ENCODE results near the gene GAL3ST1.
"Not testable (repeated sequence)": the region's sequence is repeated elsewhere in the genome, so short reads cannot be mapped to it uniquely, and the experiment has no call there.

The GAL3ST1 gene

DNA sequence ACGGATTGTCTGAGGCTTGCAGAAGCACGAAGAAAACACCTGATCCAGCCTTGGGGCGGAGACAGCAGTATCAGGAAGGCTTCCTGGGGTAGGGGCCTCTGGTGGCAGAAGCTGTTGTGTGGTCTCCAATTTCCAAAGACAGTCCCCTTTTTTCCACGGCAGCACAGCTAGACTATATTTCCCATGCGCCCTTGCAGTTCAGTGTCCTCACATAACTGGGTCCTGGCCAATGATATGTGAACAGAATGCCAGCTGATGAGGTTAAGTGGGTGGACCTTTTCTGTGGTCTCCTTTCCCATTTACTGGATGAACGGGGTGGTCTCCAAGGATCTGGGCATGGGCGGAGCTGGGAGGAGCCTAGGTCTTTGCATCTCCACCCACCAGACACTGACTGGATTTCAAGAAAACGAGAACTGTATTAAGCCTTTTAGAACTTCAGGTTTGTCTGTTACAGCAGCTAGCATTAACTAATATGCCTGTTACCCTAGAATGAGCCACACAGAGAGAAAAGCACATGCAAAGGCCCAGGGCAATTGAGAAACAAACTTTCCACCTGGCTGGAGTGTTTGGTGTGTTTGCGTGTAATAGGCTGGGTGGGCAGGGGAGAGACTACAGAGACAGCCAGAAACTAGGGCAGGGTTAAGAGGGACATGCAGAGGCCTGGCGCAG lies 6.2 kb downstream of the GAL3ST1 start:
- TF ChIP-seq, protein P1, sequence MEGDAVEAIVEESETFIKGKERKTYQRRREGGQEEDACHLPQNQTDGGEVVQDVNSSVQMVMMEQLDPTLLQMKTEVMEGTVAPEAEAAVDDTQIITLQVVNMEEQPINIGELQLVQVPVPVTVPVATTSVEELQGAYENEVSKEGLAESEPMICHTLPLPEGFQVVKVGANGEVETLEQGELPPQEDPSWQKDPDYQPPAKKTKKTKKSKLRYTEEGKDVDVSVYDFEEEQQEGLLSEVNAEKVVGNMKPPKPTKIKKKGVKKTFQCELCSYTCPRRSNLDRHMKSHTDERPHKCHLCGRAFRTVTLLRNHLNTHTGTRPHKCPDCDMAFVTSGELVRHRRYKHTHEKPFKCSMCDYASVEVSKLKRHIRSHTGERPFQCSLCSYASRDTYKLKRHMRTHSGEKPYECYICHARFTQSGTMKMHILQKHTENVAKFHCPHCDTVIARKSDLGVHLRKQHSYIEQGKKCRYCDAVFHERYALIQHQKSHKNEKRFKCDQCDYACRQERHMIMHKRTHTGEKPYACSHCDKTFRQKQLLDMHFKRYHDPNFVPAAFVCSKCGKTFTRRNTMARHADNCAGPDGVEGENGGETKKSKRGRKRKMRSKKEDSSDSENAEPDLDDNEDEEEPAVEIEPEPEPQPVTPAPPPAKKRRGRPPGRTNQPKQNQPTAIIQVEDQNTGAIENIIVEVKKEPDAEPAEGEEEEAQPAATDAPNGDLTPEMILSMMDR (IDR thresholded peaks at IDR 0.05; ENCODE audit: low read depth, low read length): no peak
- no peak for DNase-seq (ENCODE audit: low read depth, low spot score)

DNA sequence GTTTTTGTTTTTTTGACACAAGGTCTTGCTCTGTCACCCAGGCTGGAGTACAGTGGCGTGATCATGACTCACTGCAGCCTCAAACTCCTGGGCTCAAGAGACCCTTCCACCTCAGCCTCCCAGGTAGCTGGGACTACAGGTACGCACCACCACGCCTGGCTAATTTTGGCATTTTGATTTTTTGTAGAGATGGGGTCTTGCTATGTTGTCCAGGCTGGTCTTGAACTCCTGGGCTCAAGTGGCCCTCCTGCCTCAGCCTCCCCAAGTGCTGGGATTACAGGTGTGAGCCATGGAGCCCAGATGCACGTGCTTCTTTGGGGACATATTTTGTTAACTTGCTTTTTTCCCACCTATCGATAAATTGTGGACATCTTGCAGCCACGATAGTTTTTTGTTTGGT lies 7.2 kb downstream of the GAL3ST1 start:
- DNase-seq (ENCODE audit: low read depth, low spot score); in situ Hi-C loops (cut with HindIII; ENCODE audit: low sequenced_read_pairs); H3K4me3 ChIP-seq (ENCODE audit: low read depth, low read length): not testable (repeated sequence)

More for the DNA sequence above, 6.2 kb downstream of the GAL3ST1 start:
- H3K4me3 ChIP-seq (ENCODE audit: low read depth, low read length): no peak overlapping the region
- in situ Hi-C loops (cut with HindIII; ENCODE audit: low sequenced_read_pairs): no loop called here

DNA sequence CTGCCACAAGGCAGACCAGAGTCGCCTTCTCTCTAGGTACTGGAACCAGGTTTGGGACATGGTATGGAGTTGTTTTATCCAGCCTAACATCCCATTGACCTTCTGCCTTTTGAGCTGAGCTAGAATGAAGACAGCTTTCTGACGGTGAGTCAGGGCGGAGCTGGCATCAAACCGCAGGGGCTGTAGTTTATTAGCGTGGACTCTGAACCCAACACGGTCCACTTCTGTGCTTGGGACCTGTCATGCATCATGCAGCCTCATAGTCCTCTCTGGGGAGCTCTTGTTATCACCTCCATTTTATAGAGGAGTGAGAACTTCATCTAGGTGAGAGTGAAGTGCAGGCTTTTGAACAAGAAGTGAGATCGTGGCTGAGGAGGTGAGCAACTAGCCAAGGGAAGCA lies 8.3 kb downstream of the GAL3ST1 start:
- in situ Hi-C loops (cut with HindIII; ENCODE audit: low sequenced_read_pairs): no loop called here
- no peak overlapping the region for H3K4me3 ChIP-seq (ENCODE audit: low read depth, low read length)
- DNase-seq (ENCODE audit: low read depth, low spot score): no peak
- TF ChIP-seq, protein P1 (IDR thresholded peaks at IDR 0.05; ENCODE audit: low read depth, low read length): no peak

DNA sequence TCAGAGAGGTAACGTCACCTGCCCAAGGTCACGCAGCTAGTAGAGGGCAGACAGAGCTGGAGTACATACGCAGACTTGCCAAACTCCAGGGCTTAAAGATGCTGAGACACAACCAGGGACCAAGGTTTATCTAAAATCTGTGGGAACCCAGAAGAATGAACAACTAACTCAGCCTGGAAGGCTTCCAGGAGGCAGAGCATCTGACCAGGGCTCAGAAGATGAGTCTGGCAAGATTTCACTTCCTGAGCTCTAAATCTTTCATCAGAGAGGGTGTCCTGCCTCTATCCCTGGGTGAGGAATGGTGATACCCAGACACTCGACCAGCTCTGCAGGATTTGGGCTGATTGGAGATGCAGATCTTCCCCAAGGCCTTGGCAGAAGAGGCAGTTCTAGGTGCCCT lies 9.1 kb downstream of the GAL3ST1 start:
- no peak overlapping the region for H3K4me3 ChIP-seq (ENCODE audit: low read depth, low read length)
- in situ Hi-C loops (cut with HindIII; ENCODE audit: low sequenced_read_pairs): no loop called here

DNA sequence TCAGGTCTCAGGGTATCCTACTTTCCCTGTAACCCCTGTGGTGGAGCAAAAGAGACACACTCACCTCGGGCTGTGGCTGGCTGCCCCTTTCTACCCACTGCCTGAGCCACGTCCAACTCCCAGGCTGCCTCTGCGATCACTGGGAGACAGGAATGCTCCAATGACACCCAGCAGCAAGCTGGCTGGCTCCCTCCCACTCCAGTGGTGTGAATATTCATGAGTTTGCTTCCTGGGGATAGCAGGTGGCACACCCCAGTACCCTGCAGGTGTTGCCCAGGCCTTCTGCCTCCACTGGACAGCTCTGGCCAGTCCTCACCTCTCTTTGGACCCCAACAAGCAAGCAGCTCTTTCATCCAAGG lies 9.7 kb downstream of the GAL3ST1 start:
- TF ChIP-seq, protein P1 (IDR thresholded peaks at IDR 0.05; ENCODE audit: low read depth, low read length): no peak
- in situ Hi-C loops (cut with HindIII; ENCODE audit: low sequenced_read_pairs): no loop called here
- no peak overlapping the region for H3K4me3 ChIP-seq (ENCODE audit: low read depth, low read length)
- DNase-seq (ENCODE audit: low read depth, low spot score): no peak

More for the DNA sequence above, 9.1 kb downstream of the GAL3ST1 start:
- DNase-seq (ENCODE audit: low read depth, low spot score): no peak
- TF ChIP-seq, protein P1 (IDR thresholded peaks at IDR 0.05; ENCODE audit: low read depth, low read length): no peak

DNA sequence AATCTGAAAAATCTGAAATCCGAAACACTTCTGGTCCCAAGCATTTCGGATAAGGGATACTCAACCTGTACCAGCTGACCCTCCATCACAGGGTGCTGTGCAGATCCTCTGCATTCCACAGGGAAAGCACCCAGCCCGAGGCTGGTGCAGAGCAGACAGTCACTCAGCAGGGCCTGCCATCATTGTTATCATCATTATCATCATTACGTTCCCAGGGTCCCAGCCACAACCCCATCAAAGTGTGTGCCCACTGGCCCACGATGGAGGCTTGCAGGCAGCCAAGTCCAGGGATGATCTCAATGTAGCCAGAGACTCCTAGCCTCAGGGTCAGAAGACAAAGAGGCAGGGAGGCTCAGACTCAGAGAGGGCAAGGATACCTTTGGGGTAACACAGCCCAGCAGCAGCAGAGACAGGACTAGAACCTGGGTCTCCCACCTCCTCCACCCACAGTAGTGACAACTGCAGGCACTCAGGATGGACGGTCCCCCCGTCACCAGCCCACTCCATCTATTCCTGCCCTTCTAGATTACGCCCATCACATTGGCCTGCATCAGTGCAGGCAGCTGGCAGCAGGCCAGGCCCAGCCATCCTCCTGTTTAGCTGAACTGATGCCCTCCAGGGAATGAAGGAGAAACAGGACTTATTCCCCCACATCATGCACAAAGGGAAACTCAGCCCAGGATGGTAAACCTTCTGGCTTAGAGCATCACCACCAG lies 10.3 kb downstream of the GAL3ST1 start:
- TF ChIP-seq, protein P1 (IDR thresholded peaks at IDR 0.05; ENCODE audit: low read depth, low read length): no peak
- no peak overlapping the region for H3K4me3 ChIP-seq (ENCODE audit: low read depth, low read length)
- DNase-seq (ENCODE audit: low read depth, low spot score): no peak
- in situ Hi-C loops (cut with HindIII; ENCODE audit: low sequenced_read_pairs): no loop called here

DNA sequence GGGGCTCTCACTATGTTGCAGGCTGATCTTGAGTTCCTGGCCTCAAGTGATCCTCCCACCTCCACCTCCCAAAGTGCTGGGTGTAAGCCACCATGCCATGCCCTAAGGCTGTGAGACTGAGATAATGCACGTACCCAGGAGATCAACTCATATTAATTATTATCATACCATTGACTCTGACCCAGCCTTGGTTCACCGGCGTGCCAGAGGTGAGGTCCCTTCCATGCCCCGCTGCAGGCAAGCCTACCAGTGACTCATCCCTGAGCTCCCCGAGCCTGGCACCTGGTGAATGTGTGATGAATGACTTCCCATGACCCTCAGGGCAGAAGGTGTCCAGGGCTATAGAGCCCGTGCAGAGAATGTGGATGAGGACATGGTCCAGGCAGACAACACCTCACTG lies 12.1 kb downstream of the GAL3ST1 start:
- no peak overlapping the region for H3K4me3 ChIP-seq (ENCODE audit: low read depth, low read length)
- TF ChIP-seq, protein P1 (IDR thresholded peaks at IDR 0.05; ENCODE audit: low read depth, low read length): no peak
- DNase-seq (ENCODE audit: low read depth, low spot score): no peak
- in situ Hi-C loops (cut with HindIII; ENCODE audit: low sequenced_read_pairs): no loop called here

Measured in astrocyte of the spinal cord (primary cell).